Fibroblast of lung (primary cell): Measurements from ENCODE around the gene SCAPER. TPM values are rescaled to one million over a fixed set of nuclear protein-coding genes. Genes with fewer than 3 reads are reported as not detected.

Experiments
- DNase-seq, 2 donors: peaks; one replicate each; pipeline versions ENCODE4 v3.0.0 to v3.0.0-alpha.2; 2010; ENCODE audit warnings: low read depth in 2 of 2
- H2AFZ ChIP-seq: 2 replicates; pipeline ENCODE4 v1.5.1; 2012; ENCODE audit warnings: low read length, control low read depth, inconsistent platforms
- H3K27ac ChIP-seq: 2 replicates; pipeline ENCODE4 v1.5.1; 2011; ENCODE audit warnings: low read length, control low read depth; ENCODE audit not compliant: insufficient read depth
- H3K27me3 ChIP-seq: 2 replicates; pipeline ENCODE4 v1.5.1; 2011; ENCODE audit warnings: mild to moderate bottlenecking, low read length; ENCODE audit not compliant: control insufficient read depth, insufficient read depth
- H3K36me3 ChIP-seq: 2 replicates; pipeline ENCODE4 v1.5.1; 2011; ENCODE audit warnings: low read length; ENCODE audit not compliant: control insufficient read depth, insufficient read depth
- H3K4me1 ChIP-seq: 2 replicates; pipeline ENCODE4 v1.5.1; 2011; ENCODE audit warnings: low read length; ENCODE audit not compliant: control insufficient read depth, insufficient read depth; ENCODE audit errors: extremely low read depth
- H3K4me2 ChIP-seq: 2 replicates; pipeline ENCODE4 v1.5.1; 2011; ENCODE audit warnings: low read length, control low read depth; ENCODE audit not compliant: insufficient read depth; ENCODE audit errors: extremely low read depth
- H3K4me3 ChIP-seq, 4 experiments: fragments of 200-600 bp in 1 of 4; sonication (generic) in 1 of 4; replicated peaks in 1 of 4; 2 replicates each; pipeline ENCODE4 v1.5.1; 2011 to 2016; ENCODE audit warnings: low read length in 4 of 4, low read depth in 3 of 4, mild to moderate bottlenecking in 3 of 4, control low read depth in 2 of 4, inconsistent platforms in 1 of 4, mixed read lengths in 1 of 4; ENCODE audit not compliant: insufficient read depth in 1 of 4; ENCODE audit errors: control extremely low read depth in 1 of 4
- H3K79me2 ChIP-seq: 2 replicates; pipeline ENCODE4 v1.5.1; 2012; ENCODE audit warnings: mild to moderate bottlenecking, low read length, inconsistent platforms; ENCODE audit not compliant: control insufficient read depth, insufficient read depth
- H3K9ac ChIP-seq: 2 replicates; pipeline ENCODE4 v1.5.1; 2011; ENCODE audit warnings: mild to moderate bottlenecking, low read length, control low read depth; ENCODE audit not compliant: insufficient read depth
- H3K9me3 ChIP-seq: 2 replicates; pipeline ENCODE4 v1.5.1; 2012; ENCODE audit warnings: low read depth, low read length; ENCODE audit not compliant: control insufficient read depth, insufficient read depth
- H4K20me1 ChIP-seq: 2 replicates; pipeline ENCODE4 v1.5.1; 2011; ENCODE audit warnings: low read length; ENCODE audit not compliant: control insufficient read depth, insufficient read depth; ENCODE audit errors: extremely low read depth
- CTCF ChIP-seq, 2 donors: IDR thresholded peaks in 1 of 2; conservative IDR thresholded peaks in 1 of 2; 1 replicate in 1 of 2; 2 replicates in 1 of 2; pipeline ENCODE4 v1.5.1; 2011 to 2012; ENCODE audit warnings: low read length in 2 of 2, control low read depth in 1 of 2, inconsistent platforms in 1 of 2, low read depth in 1 of 2, mild to moderate bottlenecking in 1 of 2
- EZH2 ChIP-seq: IDR thresholded peaks from 2 replicates; pipeline ENCODE4 v1.5.1; 2012; ENCODE audit warnings: low read length, control low read depth, mild to moderate bottlenecking; ENCODE audit errors: missing control alignments
- polyA plus RNA-seq, 2 donors: library from polyadenylated mRNA; depleted of rRNA in 1 of 2; stranded (reverse) in 1 of 2; unstranded in 1 of 2; fragments of >200 nt; gene quantifications; 2 replicates each; pipeline ENCODE4 v1.2.1, GENCODE V29; 2011 to 2012; ENCODE audit warnings: missing spikeins in 1 of 2
- total RNA-seq: library from RNA; depleted of rRNA; stranded (reverse); fragments of >200 nt; gene quantifications from 2 replicates; pipeline ENCODE4 v1.2.1, GENCODE V29; 2014

The SCAPER gene
- total and polyA plus RNA-seq, 2 donors (not counting 1 experiment from before 2014, with no cell fraction given) = 2.3 to 9.1 TPM

GRCh38 chr15:76546805-76547204, 358.3 kb downstream of the SCAPER start:
- Histone ChIP-seq H3K36me3 (no peaks in the 10 kb centered on the region), H3K4me3 (no peak overlapping the region), H3K4me1 (no peaks in the 10 kb centered on the region), H4K20me1 (no peaks in the 10 kb centered on the region), H3K79me2 (no peaks in the 10 kb centered on the region), H3K27me3 (no peaks in the 10 kb centered on the region), H3K9me3 (no peaks in the 10 kb centered on the region), H3K27ac (no peak overlapping the region), H3K4me2 (no peak overlapping the region), H2AFZ (no peak overlapping the region), H3K9ac (no peak overlapping the region)
- no peak for DNase-seq
- TF ChIP-seq EZH2 (no peak), CTCF (conservative IDR thresholded peaks at IDR 0.05 in 1 of 2, IDR thresholded peaks at IDR 0.05 in 1 of 2; ENCODE audit: low read depth in 1 of 2, low read length in 2 of 2) (no peak)

- DNase-seq = peak; percentile 8 to 71
- H3K27ac ChIP-seq = no peak overlapping the region
- no peaks in the 10 kb centered on the region for H3K79me2 ChIP-seq
- TF ChIP-seq EZH2 (no peak), CTCF (conservative IDR thresholded peaks at IDR 0.05 in 1 of 2, IDR thresholded peaks at IDR 0.05 in 1 of 2; ENCODE audit: low read depth in 1 of 2, low read length in 2 of 2) (no peak)
- no peaks in the 10 kb centered on the region for H3K9me3 ChIP-seq
- H3K27me3 ChIP-seq = no peaks in the 10 kb centered on the region
- H3K4me3 ChIP-seq = no peak overlapping the region
- H3K36me3 ChIP-seq = no peaks in the 10 kb centered on the region
- no peak overlapping the region for H3K9ac ChIP-seq
- no peaks in the 10 kb centered on the region for H4K20me1 ChIP-seq
- no peak overlapping the region for H2AFZ ChIP-seq
- peak overlapping the region; percentile 25 for H3K4me2 ChIP-seq
- H3K4me1 ChIP-seq = peaks cover 3% of the 10 kb centered on the region
These were observed 371.1 kb downstream of the SCAPER start for GRCh38 chr15:76533995-76534394.

- no peak overlapping the region for H3K9ac ChIP-seq
- H3K9me3 ChIP-seq = no peaks in the 10 kb centered on the region
- H4K20me1 ChIP-seq = no peaks in the 10 kb centered on the region
- no peak overlapping the region for H3K27ac ChIP-seq
- peaks cover 3% of the 10 kb centered on the region for H3K4me1 ChIP-seq
- DNase-seq = peak in 1 of 2 donors; percentile 75
- no peaks in the 10 kb centered on the region for H3K27me3 ChIP-seq
- H3K4me3 ChIP-seq = no peak overlapping the region
- TF ChIP-seq EZH2 (no peak), CTCF (conservative IDR thresholded peaks at IDR 0.05 in 1 of 2, IDR thresholded peaks at IDR 0.05 in 1 of 2; ENCODE audit: low read depth in 1 of 2, low read length in 2 of 2) (no peak)
- no peak overlapping the region for H3K4me2 ChIP-seq
- H3K79me2 ChIP-seq = no peaks in the 10 kb centered on the region
- H2AFZ ChIP-seq = no peak overlapping the region
- no peaks in the 10 kb centered on the region for H3K36me3 ChIP-seq
These were observed 371.9 kb downstream of the SCAPER start for GRCh38 chr15:76533060-76533820.
